ENCODE measurements around the gene PSMG1. TPM values are rescaled to one million over a fixed set of nuclear protein-coding genes. Genes with fewer than 3 reads are reported as not detected.

PSMG1 gene
- total and polyA plus RNA-seq, 2 of the 8 experiments (the other 6 are each of a cell fraction or from before 2014, with no cell fraction given), result 50.7 to 93.7 TPM

DNA sequence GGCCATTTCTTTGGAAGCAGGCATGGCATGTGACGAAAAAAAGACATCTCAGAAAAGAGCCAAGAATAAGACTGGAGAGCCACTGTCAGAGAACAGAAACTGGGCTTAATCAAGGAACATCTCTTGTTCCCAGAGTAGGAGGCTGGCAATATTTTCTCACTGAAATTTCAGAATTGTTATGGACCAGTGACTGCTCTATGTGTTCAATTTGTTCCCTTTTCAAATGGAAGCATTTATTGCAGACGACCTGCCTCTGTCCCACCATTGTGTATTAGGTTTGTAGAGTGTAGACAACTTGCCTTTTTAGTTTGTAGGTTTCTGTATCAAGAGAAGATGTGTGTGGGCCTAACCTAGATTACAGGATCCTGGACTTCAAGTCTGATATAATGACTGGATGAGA is 18.7 kb downstream of the PSMG1 start (continued):
- TF ChIP-seq, protein P1, sequence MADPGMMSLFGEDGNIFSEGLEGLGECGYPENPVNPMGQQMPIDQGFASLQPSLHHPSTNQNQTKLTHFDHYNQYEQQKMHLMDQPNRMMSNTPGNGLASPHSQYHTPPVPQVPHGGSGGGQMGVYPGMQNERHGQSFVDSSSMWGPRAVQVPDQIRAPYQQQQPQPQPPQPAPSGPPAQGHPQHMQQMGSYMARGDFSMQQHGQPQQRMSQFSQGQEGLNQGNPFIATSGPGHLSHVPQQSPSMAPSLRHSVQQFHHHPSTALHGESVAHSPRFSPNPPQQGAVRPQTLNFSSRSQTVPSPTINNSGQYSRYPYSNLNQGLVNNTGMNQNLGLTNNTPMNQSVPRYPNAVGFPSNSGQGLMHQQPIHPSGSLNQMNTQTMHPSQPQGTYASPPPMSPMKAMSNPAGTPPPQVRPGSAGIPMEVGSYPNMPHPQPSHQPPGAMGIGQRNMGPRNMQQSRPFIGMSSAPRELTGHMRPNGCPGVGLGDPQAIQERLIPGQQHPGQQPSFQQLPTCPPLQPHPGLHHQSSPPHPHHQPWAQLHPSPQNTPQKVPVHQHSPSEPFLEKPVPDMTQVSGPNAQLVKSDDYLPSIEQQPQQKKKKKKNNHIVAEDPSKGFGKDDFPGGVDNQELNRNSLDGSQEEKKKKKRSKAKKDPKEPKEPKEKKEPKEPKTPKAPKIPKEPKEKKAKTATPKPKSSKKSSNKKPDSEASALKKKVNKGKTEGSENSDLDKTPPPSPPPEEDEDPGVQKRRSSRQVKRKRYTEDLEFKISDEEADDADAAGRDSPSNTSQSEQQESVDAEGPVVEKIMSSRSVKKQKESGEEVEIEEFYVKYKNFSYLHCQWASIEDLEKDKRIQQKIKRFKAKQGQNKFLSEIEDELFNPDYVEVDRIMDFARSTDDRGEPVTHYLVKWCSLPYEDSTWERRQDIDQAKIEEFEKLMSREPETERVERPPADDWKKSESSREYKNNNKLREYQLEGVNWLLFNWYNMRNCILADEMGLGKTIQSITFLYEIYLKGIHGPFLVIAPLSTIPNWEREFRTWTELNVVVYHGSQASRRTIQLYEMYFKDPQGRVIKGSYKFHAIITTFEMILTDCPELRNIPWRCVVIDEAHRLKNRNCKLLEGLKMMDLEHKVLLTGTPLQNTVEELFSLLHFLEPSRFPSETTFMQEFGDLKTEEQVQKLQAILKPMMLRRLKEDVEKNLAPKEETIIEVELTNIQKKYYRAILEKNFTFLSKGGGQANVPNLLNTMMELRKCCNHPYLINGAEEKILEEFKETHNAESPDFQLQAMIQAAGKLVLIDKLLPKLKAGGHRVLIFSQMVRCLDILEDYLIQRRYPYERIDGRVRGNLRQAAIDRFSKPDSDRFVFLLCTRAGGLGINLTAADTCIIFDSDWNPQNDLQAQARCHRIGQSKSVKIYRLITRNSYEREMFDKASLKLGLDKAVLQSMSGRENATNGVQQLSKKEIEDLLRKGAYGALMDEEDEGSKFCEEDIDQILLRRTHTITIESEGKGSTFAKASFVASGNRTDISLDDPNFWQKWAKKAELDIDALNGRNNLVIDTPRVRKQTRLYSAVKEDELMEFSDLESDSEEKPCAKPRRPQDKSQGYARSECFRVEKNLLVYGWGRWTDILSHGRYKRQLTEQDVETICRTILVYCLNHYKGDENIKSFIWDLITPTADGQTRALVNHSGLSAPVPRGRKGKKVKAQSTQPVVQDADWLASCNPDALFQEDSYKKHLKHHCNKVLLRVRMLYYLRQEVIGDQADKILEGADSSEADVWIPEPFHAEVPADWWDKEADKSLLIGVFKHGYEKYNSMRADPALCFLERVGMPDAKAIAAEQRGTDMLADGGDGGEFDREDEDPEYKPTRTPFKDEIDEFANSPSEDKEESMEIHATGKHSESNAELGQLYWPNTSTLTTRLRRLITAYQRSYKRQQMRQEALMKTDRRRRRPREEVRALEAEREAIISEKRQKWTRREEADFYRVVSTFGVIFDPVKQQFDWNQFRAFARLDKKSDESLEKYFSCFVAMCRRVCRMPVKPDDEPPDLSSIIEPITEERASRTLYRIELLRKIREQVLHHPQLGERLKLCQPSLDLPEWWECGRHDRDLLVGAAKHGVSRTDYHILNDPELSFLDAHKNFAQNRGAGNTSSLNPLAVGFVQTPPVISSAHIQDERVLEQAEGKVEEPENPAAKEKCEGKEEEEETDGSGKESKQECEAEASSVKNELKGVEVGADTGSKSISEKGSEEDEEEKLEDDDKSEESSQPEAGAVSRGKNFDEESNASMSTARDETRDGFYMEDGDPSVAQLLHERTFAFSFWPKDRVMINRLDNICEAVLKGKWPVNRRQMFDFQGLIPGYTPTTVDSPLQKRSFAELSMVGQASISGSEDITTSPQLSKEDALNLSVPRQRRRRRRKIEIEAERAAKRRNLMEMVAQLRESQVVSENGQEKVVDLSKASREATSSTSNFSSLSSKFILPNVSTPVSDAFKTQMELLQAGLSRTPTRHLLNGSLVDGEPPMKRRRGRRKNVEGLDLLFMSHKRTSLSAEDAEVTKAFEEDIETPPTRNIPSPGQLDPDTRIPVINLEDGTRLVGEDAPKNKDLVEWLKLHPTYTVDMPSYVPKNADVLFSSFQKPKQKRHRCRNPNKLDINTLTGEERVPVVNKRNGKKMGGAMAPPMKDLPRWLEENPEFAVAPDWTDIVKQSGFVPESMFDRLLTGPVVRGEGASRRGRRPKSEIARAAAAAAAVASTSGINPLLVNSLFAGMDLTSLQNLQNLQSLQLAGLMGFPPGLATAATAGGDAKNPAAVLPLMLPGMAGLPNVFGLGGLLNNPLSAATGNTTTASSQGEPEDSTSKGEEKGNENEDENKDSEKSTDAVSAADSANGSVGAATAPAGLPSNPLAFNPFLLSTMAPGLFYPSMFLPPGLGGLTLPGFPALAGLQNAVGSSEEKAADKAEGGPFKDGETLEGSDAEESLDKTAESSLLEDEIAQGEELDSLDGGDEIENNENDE (IDR thresholded peaks at IDR 0.05; ENCODE audit: insufficient replicate concordance, low read length), result no peak
- TF ChIP-seq PHF8 (conservative IDR thresholded peaks at IDR 0.05; ENCODE audit: low read depth, low read length) (no peak), TAF1 (IDR thresholded peaks at IDR 0.05; ENCODE audit: low read depth, low read length) (no peak), EZH2 (IDR thresholded peaks at IDR 0.05; ENCODE audit: low read depth, low read length, severe bottlenecking) (no peak), BCL11A (IDR thresholded peaks at IDR 0.05; ENCODE audit: low read depth in 2 of 2, low read length in 2 of 2) (no peak), CREB1 (IDR thresholded peaks at IDR 0.05) (no peak), RXRA (IDR thresholded peaks at IDR 0.05; ENCODE audit: insufficient read depth, low read depth, low read length) (no peak), YY1 (IDR thresholded peaks at IDR 0.05; ENCODE audit: low read depth, low read length) (no peak), TBP (IDR thresholded peaks at IDR 0.05; ENCODE audit: low read depth, low read length) (no peak)
- TF ChIP-seq, protein P2, sequence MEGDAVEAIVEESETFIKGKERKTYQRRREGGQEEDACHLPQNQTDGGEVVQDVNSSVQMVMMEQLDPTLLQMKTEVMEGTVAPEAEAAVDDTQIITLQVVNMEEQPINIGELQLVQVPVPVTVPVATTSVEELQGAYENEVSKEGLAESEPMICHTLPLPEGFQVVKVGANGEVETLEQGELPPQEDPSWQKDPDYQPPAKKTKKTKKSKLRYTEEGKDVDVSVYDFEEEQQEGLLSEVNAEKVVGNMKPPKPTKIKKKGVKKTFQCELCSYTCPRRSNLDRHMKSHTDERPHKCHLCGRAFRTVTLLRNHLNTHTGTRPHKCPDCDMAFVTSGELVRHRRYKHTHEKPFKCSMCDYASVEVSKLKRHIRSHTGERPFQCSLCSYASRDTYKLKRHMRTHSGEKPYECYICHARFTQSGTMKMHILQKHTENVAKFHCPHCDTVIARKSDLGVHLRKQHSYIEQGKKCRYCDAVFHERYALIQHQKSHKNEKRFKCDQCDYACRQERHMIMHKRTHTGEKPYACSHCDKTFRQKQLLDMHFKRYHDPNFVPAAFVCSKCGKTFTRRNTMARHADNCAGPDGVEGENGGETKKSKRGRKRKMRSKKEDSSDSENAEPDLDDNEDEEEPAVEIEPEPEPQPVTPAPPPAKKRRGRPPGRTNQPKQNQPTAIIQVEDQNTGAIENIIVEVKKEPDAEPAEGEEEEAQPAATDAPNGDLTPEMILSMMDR (IDR thresholded peaks at IDR 0.05; ENCODE audit: control extremely low read depth in 1 of 3, insufficient read depth in 1 of 3, low read depth in 1 of 3, low read length in 3 of 3), result no peak

All from H1 (cell line).